Smooth muscle cell of trachea (primary cell): Measurements from ENCODE around the gene POU2AF3. TPM values are rescaled to one million over a fixed set of nuclear protein-coding genes. Genes with fewer than 3 reads are reported as not detected.

Experiments used
- total RNA-seq: library from RNA; depleted of rRNA; stranded (reverse); fragments of >200 nt; gene quantifications from 2 replicates; pipeline ENCODE4 v1.2.1, GENCODE V29; 2014

POU2AF3 gene
- not detected in 2 replicates for total RNA-seq

GRCh38 chr11:111298413-111299100, at the start of gene POU2AF3:
Gene POU2AF3, plus strand, starts transcription at chr11:111298546. Its CDS starts 36 bp downstream, at chr11:111298582.

Other genes starting within 250 kb of the POU2AF3 start
- gene POU2AF2, start 52.8 kb upstream of the POU2AF3 start, total RNA-seq: not detected in 2 replicates
- gene POU2AF1, start 80.7 kb downstream of the POU2AF3 start, total RNA-seq: not detected in 2 replicates
- gene BTG4, start 213.8 kb downstream of the POU2AF3 start, total RNA-seq: not detected in 2 replicates
- gene HOATZ, start 216.2 kb downstream of the POU2AF3 start, total RNA-seq: not detected in 2 replicates
- gene LAYN, start 242.2 kb downstream of the POU2AF3 start, total RNA-seq: 48.9 and 93.9 TPM in 2 replicates